ENCODE results near the gene GPR62.

Gene GPR62

DNA sequence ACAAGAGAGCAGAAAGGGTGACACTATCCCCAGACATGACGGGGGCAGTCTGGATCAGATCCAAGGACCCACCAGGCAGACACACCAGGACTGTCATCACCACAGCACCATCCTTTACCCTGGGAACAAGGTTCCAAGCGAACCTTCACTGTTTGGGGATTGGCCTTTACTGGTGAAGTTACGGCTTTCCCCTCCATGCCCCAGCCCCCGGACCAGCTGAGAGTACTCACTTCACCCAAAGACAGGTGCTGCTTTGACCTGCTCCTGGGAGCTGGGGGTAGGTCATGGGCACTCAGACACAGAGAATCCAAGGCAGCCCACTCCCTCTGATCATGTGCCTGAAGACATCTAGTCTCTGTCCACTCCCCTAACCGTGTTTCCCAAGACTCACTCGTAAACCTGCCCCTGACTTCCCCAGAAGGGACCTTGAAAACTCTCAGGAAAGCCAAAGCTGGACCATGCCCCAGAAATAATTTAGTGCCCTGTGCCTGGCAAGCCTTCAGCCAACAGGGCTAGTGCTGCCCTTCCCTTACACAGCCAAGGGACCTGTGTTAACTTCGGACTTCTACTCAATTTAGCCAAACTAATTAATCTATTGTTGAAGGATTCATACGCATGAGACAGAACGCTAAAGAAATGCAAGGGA lies 16.3 kb upstream of the GPR62 start:
- no peak for DNase-seq

DNA sequence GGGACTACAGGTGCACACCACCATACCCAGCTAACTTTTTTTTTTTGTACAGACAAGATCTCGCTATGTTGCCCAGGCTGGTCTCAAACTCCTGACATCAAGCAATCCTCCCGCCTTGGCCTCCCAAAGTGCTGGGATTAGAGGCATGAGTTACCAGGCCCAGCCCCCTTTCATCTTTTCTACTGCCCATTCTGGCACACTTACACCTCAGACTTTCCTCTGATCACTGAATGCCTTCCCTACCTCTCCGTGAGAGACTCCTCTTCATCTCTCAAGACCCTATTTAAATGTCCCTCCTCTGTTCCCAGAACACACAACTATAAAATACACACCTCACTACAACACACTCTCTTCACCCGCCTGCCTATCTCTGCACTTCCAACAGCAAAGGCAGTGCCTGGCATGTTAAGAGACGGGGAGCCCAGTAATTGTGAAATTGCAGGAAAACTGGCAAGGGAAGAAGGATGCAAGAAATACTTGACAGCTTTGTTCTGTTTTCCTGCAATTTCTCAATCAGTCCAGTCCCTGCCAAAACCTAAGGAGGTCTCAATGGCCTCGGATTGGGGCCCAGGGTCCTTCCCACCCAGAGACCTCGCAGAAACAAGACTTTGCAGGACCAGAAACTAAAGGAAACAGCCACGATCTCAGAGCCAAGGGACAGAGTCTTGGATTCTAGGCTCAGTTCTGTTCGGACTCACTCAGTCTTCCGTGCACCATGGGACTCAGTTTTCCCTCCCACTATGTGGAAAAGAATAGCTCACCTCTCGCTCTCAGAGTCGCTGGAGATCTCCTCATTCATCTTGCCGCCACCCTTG lies 14.3 kb upstream of the GPR62 start:
- DNase-seq: no peak

DNA sequence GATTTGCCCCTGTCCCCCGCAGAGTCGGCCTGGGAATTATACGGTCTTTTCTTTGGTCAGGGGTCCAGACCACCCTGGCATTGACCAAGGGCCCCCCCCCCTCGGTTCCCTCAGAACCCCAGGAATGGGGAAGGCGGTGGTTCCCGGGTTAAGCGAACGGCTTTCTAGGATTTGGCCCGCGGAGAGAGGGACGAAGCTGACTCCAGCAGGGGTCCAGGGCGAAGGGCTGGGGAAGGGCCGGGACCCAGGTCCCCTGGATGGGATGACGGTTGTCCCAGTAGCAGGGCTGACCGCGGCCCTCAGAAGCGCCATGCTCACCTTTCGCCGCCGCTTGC lies 13.8 kb upstream of the GPR62 start:
- no peak for DNase-seq

DNA sequence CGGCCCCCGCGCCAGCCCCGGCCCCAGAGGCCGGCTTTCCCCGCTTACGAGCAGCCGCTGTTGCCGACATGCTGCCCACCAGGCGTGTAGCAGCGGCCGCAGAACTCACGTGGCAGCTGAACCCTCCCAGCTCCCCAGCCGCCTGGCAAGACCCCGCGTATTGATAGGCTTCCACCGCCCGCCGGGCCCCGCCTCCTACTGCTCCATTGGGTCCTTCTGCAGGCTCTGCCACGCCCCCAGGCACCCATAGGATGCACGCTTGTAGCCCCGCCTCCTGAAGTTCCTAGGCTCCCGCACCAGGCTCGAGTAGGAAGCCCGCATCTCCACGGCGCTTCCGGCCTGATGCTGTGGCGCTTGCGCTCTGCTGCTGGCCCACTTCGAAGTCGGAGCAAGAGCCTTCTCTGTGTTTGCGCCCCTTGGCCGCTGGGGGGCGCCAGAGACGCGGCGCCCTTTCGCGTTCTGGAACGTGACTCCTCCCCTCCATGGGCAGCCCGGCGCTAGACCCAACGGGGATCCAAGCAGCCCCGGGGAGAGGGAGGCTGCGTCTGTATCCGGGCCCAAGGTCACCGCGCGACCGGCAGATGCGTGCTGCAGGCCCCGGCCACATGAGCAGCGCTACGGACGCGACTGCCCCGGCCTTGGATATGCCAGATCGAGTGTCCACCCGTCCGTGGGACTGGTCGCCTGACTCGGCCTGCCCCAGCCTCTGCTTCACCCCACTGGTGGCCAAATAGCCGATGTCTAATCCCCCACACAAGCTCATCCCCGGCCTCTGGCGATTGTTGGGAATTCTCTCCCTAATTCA lies 13.2 kb upstream of the GPR62 start, which contains the start of the genes PARP3 and RRP9:
Gene PARP3 (plus strand): TSS at position 566 of the 805 bp plus-strand sequence. CDS start 993 bp downstream, outside the sequence.
Gene RRP9 (minus strand): TSS at position 107 of the 805 bp plus-strand sequence. CDS start 37 bp downstream, at position 70.
- peak; percentile 98 for DNase-seq

DNA sequence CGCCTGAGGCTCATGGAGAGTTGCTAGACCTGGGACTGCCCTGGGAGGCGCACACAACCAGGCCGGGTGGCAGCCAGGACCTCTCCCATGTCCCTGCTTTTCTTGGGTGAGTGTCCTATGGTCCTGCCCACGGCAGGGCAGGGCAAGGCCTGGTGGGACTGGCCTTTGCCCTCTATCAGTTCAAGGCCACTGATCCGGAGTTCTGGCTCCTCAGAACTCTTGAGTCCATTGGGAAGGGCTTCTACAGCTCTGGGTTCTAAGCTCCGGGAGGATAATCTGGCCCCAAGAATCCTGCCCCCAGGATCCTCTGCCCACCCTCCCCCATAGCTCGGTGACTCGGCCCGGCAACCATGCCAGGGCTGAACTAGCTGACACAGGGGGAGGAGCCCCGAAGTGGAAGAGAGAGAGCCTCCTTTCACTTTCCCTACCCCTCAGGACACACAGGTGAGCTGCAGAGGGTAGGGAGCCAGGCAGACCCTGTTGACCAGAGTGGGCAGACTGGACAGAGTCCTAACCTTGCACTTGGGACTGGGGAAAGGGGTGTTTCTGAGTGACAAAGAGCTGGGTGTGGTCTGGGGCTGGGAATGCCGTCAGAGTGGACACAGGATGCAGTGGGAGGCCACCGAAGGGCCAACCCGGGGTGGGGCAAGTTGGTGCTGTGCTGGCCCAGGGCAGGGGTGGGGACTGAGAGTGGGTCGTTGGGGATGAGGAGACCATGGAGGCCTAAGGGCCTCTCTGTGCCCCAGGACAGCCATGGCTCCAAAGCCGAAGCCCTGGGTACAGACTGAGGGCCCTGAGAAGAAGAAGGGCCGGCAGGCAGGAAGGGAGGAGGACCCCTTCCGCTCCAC lies 12.4 kb upstream of the GPR62 start:
- DNase-seq: no peak

DNA sequence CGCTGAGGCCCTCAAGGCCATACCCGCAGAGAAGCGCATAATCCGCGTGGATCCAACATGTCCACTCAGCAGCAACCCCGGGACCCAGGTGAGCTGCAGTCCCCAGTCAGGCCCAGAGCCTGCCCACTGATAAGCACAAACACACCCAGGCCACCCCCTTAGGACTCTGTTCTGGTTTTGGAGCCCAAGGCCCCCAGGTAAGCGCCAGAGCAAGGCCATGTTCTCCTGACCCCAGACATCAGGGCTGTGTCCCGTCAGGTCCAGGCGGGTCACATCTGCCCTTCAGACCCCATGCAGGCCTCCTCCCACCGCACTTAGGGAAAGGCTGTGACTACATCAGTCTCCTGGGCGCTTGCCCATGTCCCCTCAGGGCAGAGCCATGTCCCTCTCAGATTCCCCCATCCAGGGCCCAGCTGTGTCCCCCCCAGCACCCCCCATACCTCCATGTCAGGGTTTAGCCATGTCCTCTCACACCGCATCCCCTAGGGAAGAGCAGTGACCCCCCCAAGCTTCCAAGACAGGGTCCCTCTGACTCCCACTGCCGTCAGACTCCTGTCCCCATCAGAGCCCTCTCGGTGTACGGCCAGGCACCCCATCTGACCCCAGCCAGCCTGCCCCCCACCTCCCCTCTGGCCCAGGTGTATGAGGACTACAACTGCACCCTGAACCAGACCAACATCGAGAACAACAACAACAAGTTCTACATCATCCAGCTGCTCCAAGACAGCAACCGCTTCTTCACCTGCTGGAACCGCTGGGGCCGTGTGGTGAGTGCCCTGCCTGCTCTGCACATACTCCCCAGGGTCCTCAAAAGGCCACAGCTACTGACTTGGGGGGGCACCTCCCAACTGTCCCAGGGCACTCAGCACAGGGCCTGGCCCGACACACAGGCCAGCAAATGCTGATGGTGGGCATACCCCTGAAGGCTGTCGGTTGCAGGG lies 11.5 kb upstream of the GPR62 start:
- no peak for DNase-seq

DNA sequence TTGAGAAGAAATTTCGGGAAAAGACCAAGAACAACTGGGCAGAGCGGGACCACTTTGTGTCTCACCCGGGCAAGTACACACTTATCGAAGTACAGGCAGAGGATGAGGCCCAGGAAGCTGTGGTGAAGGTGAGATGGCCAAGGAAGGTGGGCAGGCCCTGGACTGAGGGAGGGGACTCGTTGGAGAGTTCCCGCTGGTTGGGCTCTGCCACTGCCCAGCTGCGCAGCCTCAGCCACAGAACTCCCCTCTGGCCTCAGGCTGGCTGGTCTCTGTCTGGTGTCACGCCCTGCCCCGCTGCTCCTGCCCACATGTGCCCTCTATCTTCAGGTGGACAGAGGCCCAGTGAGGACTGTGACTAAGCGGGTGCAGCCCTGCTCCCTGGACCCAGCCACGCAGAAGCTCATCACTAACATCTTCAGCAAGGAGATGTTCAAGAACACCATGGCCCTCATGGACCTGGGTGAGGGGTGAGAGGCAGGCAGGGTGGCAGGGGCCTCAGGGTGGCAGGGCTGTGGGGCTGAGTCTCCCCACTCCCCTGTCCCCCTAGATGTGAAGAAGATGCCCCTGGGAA lies 10.6 kb upstream of the GPR62 start:
- DNase-seq: no peak

DNA sequence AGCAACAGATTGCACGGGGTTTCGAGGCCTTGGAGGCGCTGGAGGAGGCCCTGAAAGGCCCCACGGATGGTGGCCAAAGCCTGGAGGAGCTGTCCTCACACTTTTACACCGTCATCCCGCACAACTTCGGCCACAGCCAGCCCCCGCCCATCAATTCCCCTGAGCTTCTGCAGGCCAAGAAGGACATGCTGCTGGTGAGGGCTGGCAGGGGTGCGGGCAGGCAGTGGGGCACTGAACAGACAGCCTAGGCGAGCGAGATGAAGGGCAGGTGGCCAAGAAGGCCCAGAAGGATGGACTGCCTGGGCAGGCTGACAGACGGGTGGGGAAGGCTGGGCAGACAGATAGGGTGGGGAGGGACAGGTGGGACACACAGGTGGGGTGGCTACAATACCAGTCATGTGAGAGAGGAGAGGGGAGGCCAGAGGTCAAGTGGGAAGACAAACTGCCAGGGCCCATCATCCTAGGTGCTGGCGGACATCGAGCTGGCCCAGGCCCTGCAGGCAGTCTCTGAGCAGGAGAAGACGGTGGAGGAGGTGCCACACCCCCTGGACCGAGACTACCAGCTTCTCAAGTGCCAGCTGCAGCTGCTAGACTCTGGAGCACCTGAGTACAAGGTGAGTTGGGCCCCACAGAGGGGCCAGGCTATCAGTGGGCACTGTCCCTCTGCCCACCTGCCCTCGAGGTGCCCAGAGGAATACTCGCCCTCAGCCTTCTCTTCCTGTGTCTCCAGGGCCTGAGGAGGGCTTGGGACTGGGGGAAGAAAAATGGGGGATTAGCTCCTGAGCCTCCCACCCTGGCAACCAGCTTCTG lies 9.9 kb upstream of the GPR62 start:
- no peak for DNase-seq

DNA sequence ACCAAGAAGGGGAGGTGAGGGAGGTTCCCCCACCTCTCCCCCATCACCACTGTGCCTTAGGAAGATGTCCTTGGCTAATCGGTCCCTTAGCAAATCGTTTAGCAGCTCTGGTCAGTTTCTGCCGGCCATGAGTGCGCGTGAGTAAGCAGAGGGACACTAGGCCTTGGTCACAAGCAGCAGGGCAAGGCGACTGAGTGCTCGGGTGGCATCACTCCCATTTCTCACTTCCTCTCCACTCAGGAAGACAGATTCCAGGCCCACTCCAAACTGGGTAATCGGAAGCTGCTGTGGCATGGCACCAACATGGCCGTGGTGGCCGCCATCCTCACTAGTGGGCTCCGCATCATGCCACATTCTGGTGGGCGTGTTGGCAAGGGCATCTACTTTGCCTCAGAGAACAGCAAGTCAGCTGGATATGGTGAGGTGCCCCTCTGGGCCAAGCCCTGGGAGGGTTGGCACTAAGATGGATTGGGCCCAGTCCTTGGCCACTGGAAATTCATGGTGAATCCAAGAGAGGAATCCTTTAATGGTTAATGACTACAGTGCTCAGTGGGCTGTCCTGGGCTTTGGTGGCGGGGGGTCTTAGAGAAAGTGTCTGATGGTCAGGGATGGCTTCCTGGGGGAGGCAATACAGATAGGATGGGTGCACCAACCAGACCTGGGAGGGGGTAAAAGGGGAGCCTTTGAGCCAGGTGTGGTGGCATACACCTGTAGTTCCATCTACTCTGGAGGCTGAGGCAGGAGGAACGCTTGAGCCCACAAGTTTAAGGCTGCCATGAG lies 9.1 kb upstream of the GPR62 start:
- no peak for DNase-seq

DNA sequence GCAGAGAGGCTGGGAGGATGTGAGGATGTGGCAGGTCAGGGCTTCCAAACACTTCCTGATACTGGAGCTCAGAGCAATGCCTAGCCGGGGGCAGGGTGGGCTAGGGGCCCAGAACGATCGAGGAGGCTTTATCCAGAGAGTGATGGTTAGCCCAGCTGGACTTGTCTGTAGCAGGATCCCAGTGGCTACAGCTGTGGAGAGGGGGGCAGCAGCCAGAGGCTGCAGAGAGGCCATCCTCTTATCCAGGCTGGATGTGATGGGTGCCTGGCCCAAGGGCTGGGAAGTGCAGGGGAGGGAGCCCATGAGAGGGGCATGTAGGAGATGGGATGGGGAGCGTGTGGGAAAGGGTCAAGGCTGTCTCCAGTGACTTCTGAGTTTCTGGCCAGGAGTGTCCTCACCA lies 8.4 kb upstream of the GPR62 start:
- no peak for DNase-seq

DNA sequence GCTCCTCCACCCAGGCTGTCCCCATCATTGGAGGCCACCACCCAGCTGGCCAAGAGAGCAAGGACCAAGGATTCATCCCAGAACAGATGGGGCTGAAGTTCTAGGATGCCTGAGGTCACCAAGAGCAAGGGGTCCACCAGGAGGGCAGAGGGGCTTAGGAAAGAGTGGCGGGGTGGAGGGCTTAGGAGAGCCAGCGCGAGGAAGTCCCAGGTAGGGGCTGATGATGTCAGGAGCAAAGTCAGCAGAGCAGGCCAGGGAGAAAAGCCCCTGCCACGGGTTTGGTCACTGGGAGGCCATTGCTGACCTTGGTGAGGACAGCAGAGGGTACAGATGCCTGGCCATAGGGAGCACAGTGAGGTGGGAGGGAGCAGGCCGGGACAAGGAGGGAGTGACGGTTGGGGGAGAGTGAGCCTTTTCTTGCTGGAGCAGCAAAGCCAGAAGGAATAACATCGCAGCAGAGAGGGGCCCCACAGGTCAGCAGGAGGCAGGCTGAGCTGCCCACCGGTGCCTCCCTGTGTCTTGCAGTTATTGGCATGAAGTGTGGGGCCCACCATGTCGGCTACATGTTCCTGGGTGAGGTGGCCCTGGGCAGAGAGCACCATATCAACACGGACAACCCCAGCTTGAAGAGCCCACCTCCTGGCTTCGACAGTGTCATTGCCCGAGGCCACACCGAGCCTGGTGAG lies 7.8 kb upstream of the GPR62 start:
- no peak for DNase-seq

DNA sequence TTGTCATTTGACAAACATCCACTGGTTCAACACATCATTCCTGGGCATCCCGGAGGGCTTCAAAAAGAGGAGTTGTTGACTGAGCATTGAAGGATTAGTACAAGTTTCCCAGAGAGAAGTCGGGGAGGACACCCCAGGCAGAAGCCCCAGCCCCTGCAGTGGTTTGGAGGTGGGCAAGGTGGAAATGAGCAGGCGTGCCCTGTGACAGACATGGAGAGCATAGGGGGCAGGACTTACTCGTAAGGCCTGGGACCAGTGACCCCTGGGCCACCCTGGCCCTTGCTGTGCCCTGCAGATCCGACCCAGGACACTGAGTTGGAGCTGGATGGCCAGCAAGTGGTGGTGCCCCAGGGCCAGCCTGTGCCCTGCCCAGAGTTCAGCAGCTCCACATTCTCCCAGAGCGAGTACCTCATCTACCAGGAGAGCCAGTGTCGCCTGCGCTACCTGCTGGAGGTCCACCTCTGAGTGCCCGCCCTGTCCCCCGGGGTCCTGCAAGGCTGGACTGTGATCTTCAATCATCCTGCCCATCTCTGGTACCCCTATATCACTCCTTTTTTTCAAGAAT lies 7.1 kb upstream of the GPR62 start:
- no peak for DNase-seq

DNA sequence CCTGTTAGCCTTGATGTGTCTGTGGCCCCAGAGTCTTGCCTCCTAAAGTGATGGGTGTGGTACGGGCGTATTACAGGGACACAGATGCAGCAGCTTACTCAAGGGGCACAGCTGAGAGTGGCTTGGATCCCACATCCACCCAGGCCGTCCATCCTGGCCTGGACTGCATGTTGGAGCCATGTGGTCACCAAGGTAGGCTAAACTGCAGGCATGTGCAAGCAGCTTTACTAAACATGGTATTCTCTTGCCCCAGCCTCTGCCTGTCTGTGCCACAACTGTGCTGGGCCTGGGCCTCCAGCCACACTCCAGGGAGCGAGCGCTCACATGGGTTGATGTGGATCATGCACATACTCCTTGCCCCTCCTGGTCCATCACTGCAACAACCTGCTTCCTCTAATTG lies 6.1 kb upstream of the GPR62 start:
- no peak for DNase-seq

DNA sequence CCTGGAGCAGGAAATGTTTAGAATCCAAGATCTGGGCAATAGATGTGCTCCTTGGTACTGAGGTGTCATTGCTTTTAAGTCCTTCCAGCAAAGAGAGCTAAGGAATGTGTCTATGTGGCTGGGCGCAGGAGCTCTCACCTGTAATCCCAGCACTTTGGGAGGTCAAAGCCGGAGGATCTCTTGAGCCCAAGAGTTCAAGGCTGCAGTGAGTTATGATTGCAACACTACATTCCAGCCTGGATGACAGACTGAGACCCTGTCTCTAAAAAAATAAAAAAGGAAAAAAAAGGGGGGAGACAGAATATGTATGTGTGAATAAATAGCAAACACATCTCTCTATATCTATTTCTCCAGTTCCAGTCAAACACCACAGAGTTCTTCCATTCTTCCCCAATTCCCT lies 4.3 kb upstream of the GPR62 start:
- no peak for DNase-seq

DNA sequence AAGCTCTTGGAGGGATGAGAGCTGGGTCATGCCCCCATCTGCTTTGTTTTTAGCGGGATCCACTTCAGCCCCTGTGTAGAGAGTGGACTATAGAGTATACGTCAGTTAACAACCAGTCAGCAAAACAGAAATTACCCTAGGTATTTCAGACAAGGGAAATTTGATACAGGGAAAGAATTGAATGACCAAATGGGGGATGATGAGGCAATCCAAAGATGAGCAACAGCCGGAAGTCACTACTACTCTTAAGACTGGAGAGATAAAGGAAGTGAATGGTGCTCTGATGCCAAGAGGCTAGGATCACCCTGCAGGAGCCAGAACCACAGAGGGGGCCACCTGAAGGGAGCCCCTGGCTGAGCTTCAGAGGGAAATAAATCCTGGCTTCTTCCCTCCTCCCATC lies 1.7 kb upstream of the GPR62 start:
- no peak for DNase-seq

DNA sequence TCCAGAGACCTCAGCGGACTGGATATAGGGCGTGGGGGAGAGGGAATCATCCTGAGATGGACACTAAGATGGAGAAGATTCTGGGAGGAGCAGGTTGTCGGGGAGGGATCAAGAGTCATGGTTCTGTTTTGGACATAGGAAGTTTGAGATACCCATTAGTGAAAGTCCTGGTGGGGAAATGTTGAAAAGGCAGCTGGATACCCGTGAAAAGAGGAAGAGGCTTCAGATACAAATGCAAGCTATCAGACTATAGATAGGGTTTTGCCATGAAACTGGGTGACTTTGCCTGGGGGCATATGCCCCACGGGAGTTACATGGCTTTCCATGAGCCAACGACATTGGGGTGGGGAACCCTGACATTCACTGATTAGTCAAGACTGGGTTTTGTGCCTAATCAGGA lies 1.1 kb upstream of the GPR62 start:
- no peak for DNase-seq

DNA sequence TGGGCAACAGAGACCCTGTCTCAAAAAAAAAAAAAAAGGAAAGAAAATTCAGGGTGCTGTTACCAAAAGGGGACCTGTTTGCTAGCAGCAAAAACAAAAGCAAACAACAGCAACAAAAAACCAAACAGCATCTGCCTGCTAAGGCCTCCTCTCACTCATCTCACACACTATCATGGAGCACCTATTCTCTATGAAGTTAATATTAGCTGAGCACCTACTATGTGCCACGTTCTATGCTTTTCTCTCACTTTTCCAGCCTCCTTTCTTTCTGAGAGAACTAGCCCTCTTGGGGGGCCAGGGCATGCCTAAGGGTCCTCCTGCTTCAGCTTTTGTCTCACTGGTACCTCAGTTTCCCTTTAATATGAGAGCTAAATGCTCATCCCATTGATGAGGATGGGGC lies 468 bp upstream of the GPR62 start:
- no peak for DNase-seq
